ENCODE measurements around the gene SLC23A2.

SLC23A2 gene

GRCh38 chr20:4901031-4901818 is 100.1 kb downstream of the SLC23A2 start:
- no peak overlapping the region for H3K4me3 ChIP-seq (ENCODE audit: low read length)
- no peak for TF ChIP-seq CTCF (conservative IDR thresholded peaks at IDR 0.05; ENCODE audit: low read depth, low read length)
- no peak for DNase-seq (ENCODE audit: low read depth)

- H3K4me3 ChIP-seq (ENCODE audit: low read length): no peak overlapping the region
- DNase-seq (ENCODE audit: low read depth): peak; percentile 84
- TF ChIP-seq CTCF (conservative IDR thresholded peaks at IDR 0.05; ENCODE audit: low read depth, low read length): no peak
These were observed 102.7 kb downstream of the SLC23A2 start for GRCh38 chr20:4898282-4899244.

GRCh38 chr20:4897600-4897999 is 103.7 kb downstream of the SLC23A2 start:
- TF ChIP-seq CTCF (conservative IDR thresholded peaks at IDR 0.05; ENCODE audit: low read depth, low read length): no peak
- H3K4me3 ChIP-seq (ENCODE audit: low read length): no peak overlapping the region
- DNase-seq (ENCODE audit: low read depth): no peak

- TF ChIP-seq CTCF (conservative IDR thresholded peaks at IDR 0.05; ENCODE audit: low read depth, low read length): peak; percentile 15
- H3K4me3 ChIP-seq (ENCODE audit: low read length): no peak overlapping the region
- DNase-seq (ENCODE audit: low read depth): no peak
These were observed 104.3 kb downstream of the SLC23A2 start for GRCh38 chr20:4896971-4897497.

GRCh38 chr20:4896119-4896702 is 105.1 kb downstream of the SLC23A2 start:
- no peak overlapping the region for H3K4me3 ChIP-seq (ENCODE audit: low read length)
- no peak for DNase-seq (ENCODE audit: low read depth)
- no peak for TF ChIP-seq CTCF (conservative IDR thresholded peaks at IDR 0.05; ENCODE audit: low read depth, low read length)

- TF ChIP-seq CTCF (conservative IDR thresholded peaks at IDR 0.05; ENCODE audit: low read depth, low read length): no peak
- H3K4me3 ChIP-seq (ENCODE audit: low read length): no peak overlapping the region
- no peak for DNase-seq (ENCODE audit: low read depth)
These were observed 106.3 kb downstream of the SLC23A2 start for GRCh38 chr20:4894981-4895381.
